ENCODE measurements around the gene FPGS.

DNA sequence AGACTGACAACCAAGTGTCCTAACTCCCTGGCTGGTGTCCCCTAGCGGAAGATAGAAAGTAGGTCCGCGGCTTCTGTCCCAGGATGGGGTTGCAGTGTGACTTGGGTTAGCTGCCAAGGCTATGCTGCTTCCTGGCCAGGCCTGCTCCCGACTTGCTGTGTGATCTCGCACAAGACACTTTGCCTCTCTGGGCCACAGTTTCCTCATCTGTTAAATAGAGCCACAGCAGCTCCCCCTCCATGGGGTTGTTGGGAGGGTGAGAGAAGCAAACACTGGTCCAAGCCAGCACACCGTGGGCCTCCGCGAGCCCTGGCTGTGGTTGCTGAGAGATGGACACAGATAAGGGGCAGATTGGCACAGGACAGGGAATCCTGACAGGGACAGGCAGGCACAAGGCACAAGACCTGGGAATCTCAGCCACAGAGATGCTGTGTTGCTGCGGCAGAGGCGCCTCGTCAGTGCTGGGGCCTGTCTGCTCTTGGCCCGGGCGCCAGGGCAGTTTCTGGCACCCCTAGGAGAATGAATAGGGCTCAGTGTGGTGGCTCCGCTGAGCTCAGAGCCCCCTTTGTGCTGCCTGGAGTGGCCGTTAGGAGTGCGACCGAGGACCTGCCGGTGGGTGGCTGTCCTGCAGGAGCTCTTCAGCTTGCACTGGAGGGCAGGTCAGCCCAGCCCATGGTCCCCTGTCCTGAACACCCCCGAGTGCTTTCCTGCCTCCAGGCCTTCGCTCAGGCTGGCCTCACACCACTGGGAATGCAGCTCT lies 22.4 kb upstream of the FPGS start:
- TF ChIP-seq, protein P1, sequence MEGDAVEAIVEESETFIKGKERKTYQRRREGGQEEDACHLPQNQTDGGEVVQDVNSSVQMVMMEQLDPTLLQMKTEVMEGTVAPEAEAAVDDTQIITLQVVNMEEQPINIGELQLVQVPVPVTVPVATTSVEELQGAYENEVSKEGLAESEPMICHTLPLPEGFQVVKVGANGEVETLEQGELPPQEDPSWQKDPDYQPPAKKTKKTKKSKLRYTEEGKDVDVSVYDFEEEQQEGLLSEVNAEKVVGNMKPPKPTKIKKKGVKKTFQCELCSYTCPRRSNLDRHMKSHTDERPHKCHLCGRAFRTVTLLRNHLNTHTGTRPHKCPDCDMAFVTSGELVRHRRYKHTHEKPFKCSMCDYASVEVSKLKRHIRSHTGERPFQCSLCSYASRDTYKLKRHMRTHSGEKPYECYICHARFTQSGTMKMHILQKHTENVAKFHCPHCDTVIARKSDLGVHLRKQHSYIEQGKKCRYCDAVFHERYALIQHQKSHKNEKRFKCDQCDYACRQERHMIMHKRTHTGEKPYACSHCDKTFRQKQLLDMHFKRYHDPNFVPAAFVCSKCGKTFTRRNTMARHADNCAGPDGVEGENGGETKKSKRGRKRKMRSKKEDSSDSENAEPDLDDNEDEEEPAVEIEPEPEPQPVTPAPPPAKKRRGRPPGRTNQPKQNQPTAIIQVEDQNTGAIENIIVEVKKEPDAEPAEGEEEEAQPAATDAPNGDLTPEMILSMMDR (IDR thresholded peaks at IDR 0.05; ENCODE audit: low read depth, low read length, missing input control), result no peak
- TF ChIP-seq, protein P2, sequence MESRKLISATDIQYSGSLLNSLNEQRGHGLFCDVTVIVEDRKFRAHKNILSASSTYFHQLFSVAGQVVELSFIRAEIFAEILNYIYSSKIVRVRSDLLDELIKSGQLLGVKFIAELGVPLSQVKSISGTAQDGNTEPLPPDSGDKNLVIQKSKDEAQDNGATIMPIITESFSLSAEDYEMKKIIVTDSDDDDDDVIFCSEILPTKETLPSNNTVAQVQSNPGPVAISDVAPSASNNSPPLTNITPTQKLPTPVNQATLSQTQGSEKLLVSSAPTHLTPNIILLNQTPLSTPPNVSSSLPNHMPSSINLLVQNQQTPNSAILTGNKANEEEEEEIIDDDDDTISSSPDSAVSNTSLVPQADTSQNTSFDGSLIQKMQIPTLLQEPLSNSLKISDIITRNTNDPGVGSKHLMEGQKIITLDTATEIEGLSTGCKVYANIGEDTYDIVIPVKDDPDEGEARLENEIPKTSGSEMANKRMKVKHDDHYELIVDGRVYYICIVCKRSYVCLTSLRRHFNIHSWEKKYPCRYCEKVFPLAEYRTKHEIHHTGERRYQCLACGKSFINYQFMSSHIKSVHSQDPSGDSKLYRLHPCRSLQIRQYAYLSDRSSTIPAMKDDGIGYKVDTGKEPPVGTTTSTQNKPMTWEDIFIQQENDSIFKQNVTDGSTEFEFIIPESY (IDR thresholded peaks at IDR 0.05), result no peak
- TF ChIP-seq, protein P3, sequence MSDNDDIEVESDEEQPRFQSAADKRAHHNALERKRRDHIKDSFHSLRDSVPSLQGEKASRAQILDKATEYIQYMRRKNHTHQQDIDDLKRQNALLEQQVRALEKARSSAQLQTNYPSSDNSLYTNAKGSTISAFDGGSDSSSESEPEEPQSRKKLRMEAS (IDR thresholded peaks at IDR 0.05), result no peak
- TF ChIP-seq, protein P4, sequence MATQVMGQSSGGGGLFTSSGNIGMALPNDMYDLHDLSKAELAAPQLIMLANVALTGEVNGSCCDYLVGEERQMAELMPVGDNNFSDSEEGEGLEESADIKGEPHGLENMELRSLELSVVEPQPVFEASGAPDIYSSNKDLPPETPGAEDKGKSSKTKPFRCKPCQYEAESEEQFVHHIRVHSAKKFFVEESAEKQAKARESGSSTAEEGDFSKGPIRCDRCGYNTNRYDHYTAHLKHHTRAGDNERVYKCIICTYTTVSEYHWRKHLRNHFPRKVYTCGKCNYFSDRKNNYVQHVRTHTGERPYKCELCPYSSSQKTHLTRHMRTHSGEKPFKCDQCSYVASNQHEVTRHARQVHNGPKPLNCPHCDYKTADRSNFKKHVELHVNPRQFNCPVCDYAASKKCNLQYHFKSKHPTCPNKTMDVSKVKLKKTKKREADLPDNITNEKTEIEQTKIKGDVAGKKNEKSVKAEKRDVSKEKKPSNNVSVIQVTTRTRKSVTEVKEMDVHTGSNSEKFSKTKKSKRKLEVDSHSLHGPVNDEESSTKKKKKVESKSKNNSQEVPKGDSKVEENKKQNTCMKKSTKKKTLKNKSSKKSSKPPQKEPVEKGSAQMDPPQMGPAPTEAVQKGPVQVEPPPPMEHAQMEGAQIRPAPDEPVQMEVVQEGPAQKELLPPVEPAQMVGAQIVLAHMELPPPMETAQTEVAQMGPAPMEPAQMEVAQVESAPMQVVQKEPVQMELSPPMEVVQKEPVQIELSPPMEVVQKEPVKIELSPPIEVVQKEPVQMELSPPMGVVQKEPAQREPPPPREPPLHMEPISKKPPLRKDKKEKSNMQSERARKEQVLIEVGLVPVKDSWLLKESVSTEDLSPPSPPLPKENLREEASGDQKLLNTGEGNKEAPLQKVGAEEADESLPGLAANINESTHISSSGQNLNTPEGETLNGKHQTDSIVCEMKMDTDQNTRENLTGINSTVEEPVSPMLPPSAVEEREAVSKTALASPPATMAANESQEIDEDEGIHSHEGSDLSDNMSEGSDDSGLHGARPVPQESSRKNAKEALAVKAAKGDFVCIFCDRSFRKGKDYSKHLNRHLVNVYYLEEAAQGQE (IDR thresholded peaks at IDR 0.05), result no peak

All from liver (tissue), 2 donors.